GM18858 (cell line): Measurements from ENCODE around the gene AMDHD2.
"Not testable (repeated sequence)": the region's sequence is repeated elsewhere in the genome, so short reads cannot be mapped to it uniquely, and the experiment has no call there.

Experiments
- ATAC-seq: cut with Tn5 transposase; IDR thresholded peaks from one replicate; pipeline ENCODE4 v1.9.1; 2021; ENCODE audit not compliant: unreplicated experiment

AMDHD2 gene

GRCh38 chr16:2531696-2532493 lies 11.7 kb downstream of the AMDHD2 start:
- ATAC-seq: peak; percentile 63

GRCh38 chr16:2532494-2533141 lies 12.4 kb downstream of the AMDHD2 start:
- no peak for ATAC-seq

GRCh38 chr16:2533142-2533755 lies 13.1 kb downstream of the AMDHD2 start:
- not testable (repeated sequence) for ATAC-seq

GRCh38 chr16:2533912-2534311 lies 13.7 kb downstream of the AMDHD2 start:
- no peak for ATAC-seq

GRCh38 chr16:2534335-2534734 lies 14.2 kb downstream of the AMDHD2 start:
- not testable (repeated sequence) for ATAC-seq

- ATAC-seq: no peak
These were observed 15.4 kb downstream of the AMDHD2 start for GRCh38 chr16:2535625-2536013.

GRCh38 chr16:2537451-2538379 lies 17.5 kb downstream of the AMDHD2 start, which contains the start of gene PDPK1:
Gene PDPK1 (plus strand): TSS chr16:2538021. CDS start chr16:2538113, 92 bp downstream.
- ATAC-seq: peak; percentile 61

GRCh38 chr16:2539192-2539844 lies 19.1 kb downstream of the AMDHD2 start:
- not testable (repeated sequence) for ATAC-seq

GRCh38 chr16:2539845-2540458 lies 19.8 kb downstream of the AMDHD2 start:
- ATAC-seq: not testable (repeated sequence)

GRCh38 chr16:2540912-2541311 lies 20.7 kb downstream of the AMDHD2 start:
- not testable (repeated sequence) for ATAC-seq

GRCh38 chr16:2541409-2541808 lies 21.2 kb downstream of the AMDHD2 start:
- not testable (repeated sequence) for ATAC-seq

GRCh38 chr16:2543771-2544170 lies 23.6 kb downstream of the AMDHD2 start:
- not testable (repeated sequence) for ATAC-seq

GRCh38 chr16:2550283-2550878 lies 30.2 kb downstream of the AMDHD2 start:
- ATAC-seq: not testable (repeated sequence)

GRCh38 chr16:2551420-2551889 lies 31.3 kb downstream of the AMDHD2 start:
- ATAC-seq: not testable (repeated sequence)

GRCh38 chr16:2554709-2555425 lies 34.7 kb downstream of the AMDHD2 start:
- not testable (repeated sequence) for ATAC-seq

GRCh38 chr16:2557150-2557549 lies 37.0 kb downstream of the AMDHD2 start:
- not testable (repeated sequence) for ATAC-seq

- ATAC-seq: not testable (repeated sequence)
These were observed 40.1 kb downstream of the AMDHD2 start for GRCh38 chr16:2560131-2560797.

GRCh38 chr16:2560798-2561133 lies 40.6 kb downstream of the AMDHD2 start:
- ATAC-seq: not testable (repeated sequence)
